H9 (cell line): Measurements from ENCODE around the gene POLN. TPM values are rescaled to one million over a fixed set of nuclear protein-coding genes. Genes with fewer than 3 reads are reported as not detected.
A peak's percentile ranks its signal among the peaks of the same experiment; 100 is the strongest.

Experiments used
- DNase-seq: peaks from one replicate; pipeline ENCODE4 v3.0.0-alpha.2; 2017
- H2AFZ ChIP-seq: one replicate; pipeline ENCODE4 v1.6.1; 2013; ENCODE audit warnings: mild to moderate bottlenecking, low read length, control low read depth, moderate library complexity
- H2AK5ac ChIP-seq: 2 replicates; pipeline ENCODE4 v1.6.1; 2013; ENCODE audit warnings: low read length, control low read depth, mixed read lengths; ENCODE audit not compliant: insufficient read length
- H2BK120ac ChIP-seq: one replicate; pipeline ENCODE4 v1.6.1; 2013; ENCODE audit warnings: low read depth, mild to moderate bottlenecking, low read length, control low read depth, inconsistent platforms; ENCODE audit not compliant: poor library complexity, severe bottlenecking
- H2BK12ac ChIP-seq: 2 replicates; pipeline ENCODE4 v1.6.1; 2013; ENCODE audit warnings: low read length, control low read depth, mixed read lengths, low read depth; ENCODE audit not compliant: insufficient read length
- H2BK15ac ChIP-seq: 2 replicates; pipeline ENCODE4 v1.6.1; 2013; ENCODE audit warnings: low read depth, low read length, control low read depth
- H2BK20ac ChIP-seq: one replicate; pipeline ENCODE4 v1.6.1; 2013; ENCODE audit warnings: low read depth, mild to moderate bottlenecking, low read length, control low read depth, inconsistent platforms; ENCODE audit not compliant: poor library complexity, severe bottlenecking
- H2BK5ac ChIP-seq: 2 replicates; pipeline ENCODE4 v1.6.1; 2013; ENCODE audit warnings: low read length, control low read depth, mixed read lengths; ENCODE audit not compliant: insufficient read length
- H3K14ac ChIP-seq: 2 replicates; pipeline ENCODE4 v1.6.1; 2013; ENCODE audit warnings: low read length, control low read depth; ENCODE audit not compliant: insufficient read depth
- H3K18ac ChIP-seq: 2 replicates; pipeline ENCODE4 v1.6.1; 2013; ENCODE audit warnings: low read depth, mild to moderate bottlenecking, mixed read lengths, low read length, control low read depth; ENCODE audit not compliant: insufficient read length
- H3K23ac ChIP-seq: 2 replicates; pipeline ENCODE4 v1.6.1; 2013; ENCODE audit warnings: low read length, control low read depth, mixed read lengths, low read depth; ENCODE audit not compliant: insufficient read length
- H3K23me2 ChIP-seq: 2 replicates; pipeline ENCODE4 v1.6.1; 2013; ENCODE audit warnings: low read depth, mild to moderate bottlenecking, mixed read lengths, low read length, control low read depth; ENCODE audit not compliant: insufficient read length, poor library complexity, severe bottlenecking
- H3K27ac ChIP-seq: 2 replicates; pipeline ENCODE4 v1.5.1; 2013; ENCODE audit warnings: low read length, control low read depth, mixed read lengths, low read depth; ENCODE audit not compliant: insufficient read length
- H3K27me3 ChIP-seq: 2 replicates; pipeline ENCODE4 v1.6.1; 2013; ENCODE audit warnings: low read length, control low read depth, inconsistent platforms; ENCODE audit not compliant: insufficient read depth
- H3K4ac ChIP-seq: 2 replicates; pipeline ENCODE4 v1.6.1; 2013; ENCODE audit warnings: low read depth, mild to moderate bottlenecking, control low read depth, inconsistent platforms, low read length, moderate library complexity
- H3K4me1 ChIP-seq: 2 replicates; pipeline ENCODE4 v1.6.1; 2013; ENCODE audit warnings: low read length, control low read depth, inconsistent platforms; ENCODE audit not compliant: insufficient read depth
- H3K4me2 ChIP-seq: 2 replicates; pipeline ENCODE4 v1.6.1; 2013; ENCODE audit warnings: low read length, control low read depth, mixed read lengths; ENCODE audit not compliant: insufficient read length, insufficient read depth
- H3K56ac ChIP-seq: 2 replicates; pipeline ENCODE4 v1.6.1; 2013; ENCODE audit warnings: low read depth, mild to moderate bottlenecking, mixed read lengths, low read length, control low read depth; ENCODE audit not compliant: insufficient read length
- H3K79me1 ChIP-seq: 2 replicates; pipeline ENCODE4 v1.6.1; 2013; ENCODE audit warnings: low read depth, mild to moderate bottlenecking, moderate library complexity, low read length, control low read depth, inconsistent platforms; ENCODE audit not compliant: insufficient read depth, poor library complexity, severe bottlenecking
- H3K79me2 ChIP-seq: 2 replicates; pipeline ENCODE4 v1.6.1; 2013; ENCODE audit warnings: low read length, control low read depth, inconsistent platforms; ENCODE audit not compliant: insufficient read depth
- H3K9ac ChIP-seq: 2 replicates; pipeline ENCODE4 v1.6.1; 2013; ENCODE audit warnings: low read length, control low read depth, mixed read lengths; ENCODE audit not compliant: insufficient read length; ENCODE audit errors: extremely low read depth
- H3K9me3 ChIP-seq: one replicate; pipeline ENCODE4 v1.6.1; 2013; ENCODE audit warnings: low read depth, low read length, inconsistent platforms; ENCODE audit not compliant: control insufficient read depth
- H3T11ph ChIP-seq: one replicate; pipeline ENCODE4 v1.6.1; 2013; ENCODE audit warnings: mild to moderate bottlenecking, low read length, control low read depth, inconsistent platforms
- H4K20me1 ChIP-seq: one replicate; pipeline ENCODE4 v1.6.1; 2013; ENCODE audit not compliant: control insufficient read depth, insufficient read length, insufficient read depth
- H4K5ac ChIP-seq: 2 replicates; pipeline ENCODE4 v1.6.1; 2013; ENCODE audit warnings: low read depth, mild to moderate bottlenecking, mixed read lengths, low read length, control low read depth; ENCODE audit not compliant: insufficient read length
- H4K8ac ChIP-seq: replicated peaks from 2 replicates; pipeline ENCODE4 v1.6.1; 2013; ENCODE audit warnings: low read length, control low read depth, mixed read lengths, low read depth; ENCODE audit not compliant: insufficient read length
- H4K91ac ChIP-seq: 2 replicates; pipeline ENCODE4 v1.6.1; 2013; ENCODE audit warnings: low read depth, mild to moderate bottlenecking, moderate library complexity, mixed read lengths, low read length, control low read depth; ENCODE audit not compliant: insufficient read length
- H3K27ac Mint-ChIP-seq, 3 experiments: 2 replicates in 2 of 3; 3 replicates in 1 of 3; pipeline ENCODE4 v1.8.0; 2020 to 2021; ENCODE audit warnings: mixed read lengths in 3 of 3, mild to moderate bottlenecking in 1 of 3, moderate library complexity in 1 of 3
- H3K27me3 Mint-ChIP-seq: 2 replicates; pipeline ENCODE4 v1.8.0; 2021; ENCODE audit warnings: low read depth, mild to moderate bottlenecking, moderate library complexity, mixed read lengths
- H3K36me3 Mint-ChIP-seq, 3 experiments: 2 replicates in 2 of 3; 3 replicates in 1 of 3; pipeline ENCODE4 v1.8.0; 2020 to 2021; ENCODE audit warnings: low read depth in 3 of 3, mixed read lengths in 3 of 3; ENCODE audit not compliant: insufficient read depth in 1 of 3
- H3K4me1 Mint-ChIP-seq, 2 experiments: 2 replicates each; pipeline ENCODE4 v1.8.0; 2020; ENCODE audit warnings: mixed read lengths in 2 of 2
- H3K4me3 Mint-ChIP-seq, 2 experiments: 2 replicates in 1 of 2; 3 replicates in 1 of 2; pipeline ENCODE4 v1.8.0; 2020 to 2021; ENCODE audit warnings: mild to moderate bottlenecking in 2 of 2, mixed read lengths in 2 of 2, moderate library complexity in 1 of 2
- H3K9me3 Mint-ChIP-seq, 2 experiments: 2 replicates in 1 of 2; 3 replicates in 1 of 2; pipeline ENCODE4 v1.8.0; 2020; ENCODE audit warnings: mild to moderate bottlenecking in 2 of 2, mixed read lengths in 2 of 2, moderate library complexity in 1 of 2
- CTCF ChIP-seq: fragments of 200-600 bp; sonication (generic); conservative IDR thresholded peaks from 3 replicates; pipeline ENCODE4 v1.8.0; 2021; ENCODE audit warnings: antibody characterized with exemption, mild to moderate bottlenecking
- WGBS: extraction: QIAGEN DNeasy Blood & Tissue Kit; methylation state at CpG from one replicate; pipeline ENCODE4 v1.1.7; 2013; ENCODE audit warnings: missing lambda C conversion rate, low lambda C conversion rate, mixed read lengths; ENCODE audit not compliant: insufficient read length; ENCODE audit errors: extremely low coverage; 5-methylcytosine and 5-hydroxymethylcytosine counted together
- total RNA-seq: library from RNA; stranded (reverse); gene quantifications from 2 replicates; pipeline ENCODE4 v1.2.1, GENCODE V29; 2021

POLN gene
- total RNA-seq, 1 experiment from 2014 or later: 0.74 TPM

- no peak overlapping the region for H2AFZ ChIP-seq
- no peaks in the 10 kb centered on the region for H3K4me1 ChIP-seq
- H3K27me3 Mint-ChIP-seq: peaks cover 73% of the 10 kb centered on the region
- no peak overlapping the region for H3K23ac ChIP-seq
- no peak overlapping the region for H4K5ac ChIP-seq
- peak overlapping the region; percentile 63 for H3K4me2 ChIP-seq
- H3K14ac ChIP-seq: no peak overlapping the region
- no peak overlapping the region for H4K8ac ChIP-seq
- no peaks in the 10 kb centered on the region; a peak in 1 of 5 replicates for H3K9me3 Mint-ChIP-seq
- H4K20me1 ChIP-seq: no peaks in the 10 kb centered on the region
- no peak overlapping the region for H3K27ac Mint-ChIP-seq
- H3K79me2 ChIP-seq: no peaks in the 10 kb centered on the region
- H3K27me3 ChIP-seq: peaks cover 21% of the 10 kb centered on the region
- no peak for DNase-seq
- H4K91ac ChIP-seq: no peak overlapping the region
- H2AK5ac ChIP-seq: no peak overlapping the region
- H2BK15ac ChIP-seq: no peak overlapping the region
- no peak overlapping the region for H2BK5ac ChIP-seq
- no peak overlapping the region for H3K27ac ChIP-seq
- no peak overlapping the region for H2BK120ac ChIP-seq
- no peak overlapping the region for H3T11ph ChIP-seq
- peaks cover 8% of the 10 kb centered on the region for H3K23me2 ChIP-seq
- H2BK20ac ChIP-seq: no peak overlapping the region
- peaks cover 2 to 10% of the 10 kb centered on the region in 2 experiments for H3K4me1 Mint-ChIP-seq
- no peak for TF ChIP-seq CTCF
- no peak overlapping the region for H3K9ac ChIP-seq
- no peaks in the 10 kb centered on the region; a peak in 1 of 7 replicates for H3K36me3 Mint-ChIP-seq
- no peak overlapping the region for H3K56ac ChIP-seq
- no peaks in the 10 kb centered on the region for H3K79me1 ChIP-seq
- no CpG with 5 or more reads among the region's 26 CpGs for WGBS
- no peak overlapping the region for H3K18ac ChIP-seq
- no peak overlapping the region for H3K4ac ChIP-seq
- no peaks in the 10 kb centered on the region for H3K9me3 ChIP-seq
- peak overlapping the region; percentile 53 to 73 for H3K4me3 Mint-ChIP-seq
- H2BK12ac ChIP-seq: no peak overlapping the region
Observed at GRCh38 chr4:2057382-2058065, 184.4 kb downstream of the POLN start.
